GM19025 (cell line): Measurements from ENCODE around the gene IMPDH1.
"Not testable (repeated sequence)": the region's sequence is repeated elsewhere in the genome, so short reads cannot be mapped to it uniquely, and the experiment has no call there.

Source experiments
- ATAC-seq: cut with Tn5 transposase; IDR thresholded peaks from one replicate; pipeline ENCODE4 v1.9.1; 2021; ENCODE audit warnings: mild to moderate bottlenecking, low read depth, moderate library complexity; ENCODE audit not compliant: unreplicated experiment

The IMPDH1 gene

DNA sequence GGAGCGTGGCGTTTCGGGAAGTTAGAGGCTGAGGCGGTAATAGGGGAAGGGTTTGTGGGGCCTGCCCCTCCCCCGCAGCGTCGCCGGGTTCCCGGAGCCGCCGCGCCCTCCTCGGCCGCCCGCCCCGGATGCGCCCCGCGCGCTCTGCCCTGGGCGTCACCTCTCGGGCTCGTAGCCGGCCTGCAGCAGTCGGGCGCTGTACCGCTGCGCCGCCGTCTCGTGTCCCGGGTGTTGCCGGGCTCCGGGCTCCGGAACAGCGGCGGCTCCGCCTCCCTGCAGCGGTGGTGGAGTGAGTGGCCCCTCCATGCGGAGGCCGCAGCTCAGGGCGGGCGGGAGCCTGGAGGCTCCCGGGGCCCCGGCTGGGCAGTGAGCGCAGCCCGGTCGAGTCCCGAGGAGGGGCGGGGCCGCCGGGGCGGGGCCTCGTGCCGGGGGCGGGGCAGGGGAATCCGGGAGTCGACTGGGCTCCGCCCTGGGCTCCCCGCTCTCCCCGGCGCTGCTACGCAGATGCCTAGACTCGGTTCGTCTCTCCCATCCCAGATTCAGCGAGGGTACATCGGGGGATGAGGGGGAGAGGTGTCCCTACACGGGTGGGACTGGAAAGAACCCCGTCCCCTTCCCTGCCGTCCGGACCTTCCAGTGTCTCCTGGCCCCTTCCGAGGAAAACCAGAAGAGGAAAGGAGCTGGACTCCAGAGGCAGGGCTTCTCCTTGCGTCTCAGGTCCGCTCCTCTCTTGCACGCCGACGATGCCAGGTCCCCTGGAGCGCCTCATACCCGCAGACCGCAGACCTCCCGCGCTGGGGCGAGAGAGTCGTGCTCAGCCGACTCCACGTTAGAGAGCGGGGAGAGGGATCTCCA, at the start of gene IMPDH1:
Gene IMPDH1, minus strand, starts transcription at position 387 of the 855 bp plus-strand sequence. Its CDS starts 81 bp downstream, at position 306.
- peak; percentile 85 for ATAC-seq

DNA sequence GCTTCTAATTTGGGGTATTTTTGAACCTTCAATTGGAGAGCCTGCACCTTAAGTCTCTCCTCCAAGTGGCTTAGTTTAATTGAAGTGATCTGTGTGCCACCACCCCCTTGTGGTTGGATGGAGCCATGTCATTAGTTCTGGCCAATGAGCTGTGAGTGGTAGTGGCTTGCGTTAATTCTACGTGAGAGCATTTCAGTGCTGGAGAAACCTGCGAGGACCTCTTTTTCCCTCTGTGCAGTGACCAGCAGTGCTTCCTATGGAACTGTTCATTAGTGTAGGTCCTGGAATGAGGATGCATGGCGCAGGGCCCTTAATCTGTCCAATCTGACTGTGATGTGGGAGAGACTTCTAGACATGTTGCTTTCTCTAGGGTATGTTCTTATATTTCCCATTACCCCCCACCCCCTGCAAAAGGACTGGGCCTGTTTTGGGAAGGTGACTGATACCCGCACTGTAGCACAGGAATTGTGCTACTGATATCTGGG, 49.7 kb upstream of the IMPDH1 start:
- ATAC-seq = no peak

DNA sequence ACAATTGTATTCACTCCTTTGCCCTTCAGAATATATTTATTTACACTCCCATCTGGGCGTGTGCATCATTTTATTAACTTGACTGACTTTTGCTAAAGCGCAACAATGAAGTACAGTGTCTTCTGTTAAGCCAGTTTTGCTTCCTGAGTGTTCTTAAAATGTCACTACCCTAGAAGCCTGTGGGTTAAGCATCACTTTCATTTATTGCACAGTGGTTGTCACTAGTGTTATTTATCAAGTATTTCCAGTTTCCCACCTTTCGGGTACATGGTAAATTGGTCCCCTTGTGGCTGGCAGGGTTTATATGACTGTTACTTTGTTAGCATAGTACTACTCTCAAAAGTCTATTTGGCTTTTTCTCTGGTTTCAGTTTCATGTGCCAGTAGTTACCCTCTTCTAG, 49.2 kb upstream of the IMPDH1 start:
- no peak for ATAC-seq

DNA sequence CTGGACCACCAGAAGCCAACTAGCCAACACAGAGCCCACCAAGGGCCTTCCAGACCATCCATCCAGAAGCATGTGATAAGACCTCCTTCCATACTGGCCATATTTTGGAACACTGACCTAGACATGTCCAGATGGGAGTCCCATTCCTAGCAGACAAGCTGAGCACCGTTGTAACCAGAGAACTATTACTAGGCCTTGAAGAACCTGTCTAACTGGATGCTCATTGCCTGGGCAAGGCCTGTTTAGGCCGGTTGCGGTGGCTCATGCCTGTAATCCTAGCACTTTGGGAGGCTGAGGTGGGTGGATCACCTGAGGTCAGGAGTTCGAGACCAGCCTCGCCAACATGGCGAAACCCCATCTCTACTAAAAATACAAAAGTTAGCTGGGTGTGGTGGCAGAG, 47.6 kb upstream of the IMPDH1 start:
- not testable (repeated sequence) for ATAC-seq

DNA sequence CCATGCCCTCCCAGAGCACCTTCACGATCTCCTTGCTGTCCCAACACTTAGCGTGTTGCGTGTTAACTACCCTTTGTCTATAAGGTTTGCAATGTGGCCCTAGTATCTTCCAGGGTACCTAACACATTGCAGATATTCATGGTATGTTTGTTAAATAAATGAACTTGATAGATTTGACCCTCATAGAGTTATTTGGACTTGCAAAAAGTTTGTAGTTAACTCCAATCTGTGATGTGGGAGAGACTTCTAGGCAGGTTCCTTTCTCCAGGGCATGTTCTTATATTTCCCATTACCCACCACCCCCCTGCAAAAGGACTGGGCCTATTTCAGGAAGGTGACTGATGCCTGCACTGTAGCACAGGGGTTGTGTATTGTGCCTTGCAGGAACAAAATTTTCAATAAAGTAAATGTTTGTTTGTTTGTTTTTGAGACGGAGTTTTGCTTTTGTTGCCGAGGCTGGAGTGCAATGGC, 46.5 kb upstream of the IMPDH1 start:
- ATAC-seq = peak; percentile 16

DNA sequence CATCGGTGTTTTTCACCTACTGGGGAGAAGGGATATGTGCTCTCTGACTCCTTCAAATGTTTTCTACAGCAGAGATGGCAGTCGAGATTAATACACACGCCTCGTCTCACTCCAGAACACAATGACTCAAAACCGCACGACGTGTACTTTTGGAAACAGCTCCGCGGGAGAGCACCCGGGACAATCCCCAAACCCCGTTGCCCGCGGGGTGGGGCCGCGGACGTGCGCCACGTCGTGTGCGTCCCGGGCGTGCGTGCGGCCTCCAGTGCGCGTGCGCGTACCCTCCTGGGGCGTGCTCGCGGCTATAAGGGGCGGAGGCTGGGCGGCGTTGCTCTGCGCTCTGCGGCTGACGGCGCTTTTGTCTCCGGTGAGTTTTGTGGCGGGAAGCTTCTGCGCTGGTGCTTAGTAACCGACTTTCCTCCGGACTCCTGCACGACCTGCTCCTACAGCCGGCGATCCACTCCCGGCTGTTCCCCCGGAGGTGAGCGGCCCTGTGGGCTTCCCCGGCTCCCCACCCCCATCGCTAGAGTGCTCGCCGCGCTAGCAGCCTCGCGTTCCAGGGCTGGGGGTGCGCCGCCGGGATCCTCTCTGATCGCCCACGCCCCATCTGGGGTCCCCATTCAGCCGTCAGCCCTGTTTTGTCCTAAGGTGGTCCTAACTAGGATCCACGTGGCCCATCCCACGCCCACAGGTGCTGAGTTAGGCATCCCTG, 45.9 kb upstream of the IMPDH1 start, which contains the start of gene HILPDA:
Gene HILPDA, plus strand, starts transcription at position 336 of the 712 bp plus-strand sequence. CDS start 1,391 bp downstream, outside the sequence.
- ATAC-seq = peak; percentile 89

DNA sequence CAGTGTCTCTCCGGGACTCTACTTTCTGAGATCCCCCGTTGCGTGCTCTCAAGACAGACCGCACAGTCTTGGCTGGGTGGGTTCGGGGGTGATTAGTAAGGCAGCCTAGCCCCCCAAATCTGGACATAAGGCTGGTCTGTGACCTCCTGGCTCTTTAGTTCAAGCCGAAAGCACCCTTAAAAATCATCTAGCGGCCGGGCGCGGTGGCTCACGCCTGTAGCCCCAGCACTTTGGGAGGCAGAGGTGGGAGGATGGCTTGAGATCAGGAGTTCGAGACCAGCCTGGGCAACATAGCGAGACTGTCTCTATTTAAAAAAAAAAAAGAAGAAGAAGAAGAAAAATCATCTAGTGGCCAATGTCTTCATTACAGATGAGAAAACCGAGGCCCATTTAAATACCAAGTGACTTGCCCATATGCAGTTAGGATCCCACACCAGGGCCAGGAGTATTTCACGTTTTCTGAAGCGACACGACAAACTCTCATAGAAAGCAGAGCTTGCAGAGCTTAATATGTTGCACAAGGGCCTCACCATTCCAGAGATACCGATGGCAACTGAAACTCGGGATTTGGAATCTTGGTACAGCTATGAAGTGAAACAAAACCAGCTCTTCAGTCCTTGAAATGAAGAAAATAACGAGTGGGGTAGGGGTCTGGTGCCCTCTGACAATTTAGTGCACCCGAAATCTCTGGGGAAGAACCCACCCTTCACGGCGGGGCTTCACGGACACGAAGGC, 45.2 kb upstream of the IMPDH1 start:
- ATAC-seq = no peak

DNA sequence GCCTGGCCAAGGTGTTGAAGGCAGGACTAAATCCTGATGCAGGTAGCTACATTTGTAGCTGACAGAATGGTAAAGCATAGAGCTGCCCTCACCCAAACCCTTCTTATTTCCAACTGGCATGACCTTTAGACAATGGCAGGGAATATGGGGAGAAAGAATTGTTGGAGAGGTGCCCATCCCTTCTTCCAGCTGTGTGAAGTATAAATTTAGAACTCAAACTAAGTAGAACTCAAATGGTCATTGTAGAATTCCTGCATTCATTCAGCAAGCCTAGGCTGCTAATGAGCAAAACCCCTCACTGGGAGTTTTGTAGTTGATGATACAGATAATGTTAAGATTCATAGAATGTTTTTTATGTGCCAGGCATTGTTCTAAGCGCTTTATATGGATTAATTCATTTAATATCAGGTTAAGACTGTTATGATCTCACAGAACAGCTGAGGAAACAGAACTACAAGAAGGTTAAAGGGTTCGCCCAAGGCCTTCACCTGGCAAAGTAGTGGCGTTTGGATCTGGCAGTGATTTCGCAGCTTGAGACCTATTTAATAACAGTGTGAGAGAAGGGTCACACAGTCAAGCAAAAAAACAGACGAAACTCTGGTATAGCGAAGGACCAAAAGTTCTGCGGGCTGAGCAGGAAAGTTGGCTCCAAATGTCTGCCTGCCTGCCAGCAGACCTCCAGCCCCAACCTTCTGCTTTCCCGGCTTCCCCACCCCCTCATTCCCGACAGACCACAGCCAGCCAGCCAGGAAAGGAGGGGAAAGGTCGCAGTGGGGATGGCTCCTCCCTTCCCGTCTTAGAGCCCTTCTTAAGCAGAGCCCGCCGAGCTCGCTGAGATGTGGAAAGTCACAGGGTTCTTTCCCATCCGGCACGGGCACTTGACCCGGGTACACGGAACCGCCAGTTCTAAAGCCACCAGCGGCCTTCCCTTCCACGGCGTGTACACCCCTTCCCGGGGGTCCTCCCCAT, 44.3 kb upstream of the IMPDH1 start:
- ATAC-seq = no peak

DNA sequence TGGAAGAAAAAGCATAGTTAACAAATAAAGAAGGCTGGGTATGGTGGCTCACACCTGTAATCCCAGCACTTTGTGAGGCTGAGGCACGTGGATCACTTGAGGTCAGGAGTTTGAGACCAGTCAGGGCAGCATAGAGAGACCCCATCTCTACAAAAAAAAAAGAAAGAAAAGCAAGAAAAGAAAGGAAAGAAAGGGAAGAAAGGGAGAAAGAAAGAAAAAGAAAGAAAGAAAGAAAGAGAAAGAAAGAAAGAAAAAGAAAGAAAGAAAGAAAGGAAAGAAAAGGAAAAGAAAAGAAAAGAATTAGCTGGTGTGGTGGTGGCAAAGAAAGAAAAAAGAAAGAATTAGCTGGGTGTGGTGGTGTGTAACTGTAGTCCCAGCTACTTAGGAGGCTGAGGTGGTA, 42.8 kb upstream of the IMPDH1 start:
- ATAC-seq = no peak

DNA sequence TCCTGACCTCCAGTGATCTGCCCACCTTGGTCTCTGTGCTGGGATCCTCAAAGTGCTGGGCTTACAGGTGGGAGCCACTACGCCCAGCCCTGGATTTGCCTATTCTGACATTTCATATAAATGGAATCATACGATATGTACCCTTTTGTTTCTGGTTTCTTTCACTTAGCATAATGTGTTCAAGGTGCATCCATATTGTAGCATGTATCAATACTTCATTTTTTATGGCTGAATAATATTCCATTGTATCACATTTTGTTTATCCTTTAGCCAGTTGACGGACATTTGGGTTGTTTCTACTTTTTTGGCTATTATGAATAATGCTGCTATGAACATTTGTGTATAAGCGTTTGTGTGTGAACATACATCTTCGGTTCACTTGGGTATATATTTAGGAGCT, 41.1 kb upstream of the IMPDH1 start:
- ATAC-seq = no peak

DNA sequence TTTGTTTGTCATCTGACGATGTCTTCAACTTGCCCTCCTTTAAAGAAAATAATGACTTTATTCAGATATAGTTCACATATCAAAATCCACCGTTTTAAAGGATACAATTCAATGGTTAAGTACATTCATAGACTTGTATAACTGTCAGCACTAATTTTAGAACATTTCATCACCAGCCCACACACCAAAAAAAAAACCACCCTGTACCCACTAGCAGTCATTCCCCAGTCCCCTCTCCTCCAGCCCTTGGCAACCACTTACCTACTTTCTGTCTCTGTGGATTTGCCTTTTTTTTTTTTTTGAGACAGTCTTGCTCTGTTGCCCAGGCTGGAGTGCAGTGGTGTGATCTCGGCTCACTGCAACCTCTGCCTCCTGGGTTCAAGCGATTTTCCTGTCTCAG, 40.6 kb upstream of the IMPDH1 start:
- no peak for ATAC-seq

DNA sequence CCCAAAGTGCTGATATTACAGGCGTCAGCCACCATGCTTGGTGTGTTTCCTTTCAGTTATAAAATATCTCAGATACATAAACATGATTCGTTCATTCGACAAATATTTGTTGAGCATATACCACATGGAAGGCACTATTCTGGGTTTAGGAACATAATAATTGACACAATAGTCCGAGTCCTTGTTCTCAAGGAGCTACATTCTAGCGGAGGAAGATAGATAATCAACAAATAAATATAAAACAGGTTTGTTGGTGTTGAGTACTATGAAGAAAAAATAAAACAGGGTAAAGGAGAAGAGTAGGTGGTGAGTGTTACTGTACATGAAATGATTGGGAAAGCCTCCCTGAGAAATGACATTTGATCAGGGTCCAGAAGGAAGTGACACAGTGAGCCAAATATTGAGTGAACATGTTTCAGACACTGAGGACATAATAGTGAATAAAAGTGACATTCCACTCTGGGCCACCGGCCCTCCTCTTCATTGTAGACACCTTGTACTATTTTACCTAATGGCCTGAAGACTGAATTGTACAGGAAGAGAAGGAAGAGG, 39.0 kb upstream of the IMPDH1 start:
- no peak for ATAC-seq

DNA sequence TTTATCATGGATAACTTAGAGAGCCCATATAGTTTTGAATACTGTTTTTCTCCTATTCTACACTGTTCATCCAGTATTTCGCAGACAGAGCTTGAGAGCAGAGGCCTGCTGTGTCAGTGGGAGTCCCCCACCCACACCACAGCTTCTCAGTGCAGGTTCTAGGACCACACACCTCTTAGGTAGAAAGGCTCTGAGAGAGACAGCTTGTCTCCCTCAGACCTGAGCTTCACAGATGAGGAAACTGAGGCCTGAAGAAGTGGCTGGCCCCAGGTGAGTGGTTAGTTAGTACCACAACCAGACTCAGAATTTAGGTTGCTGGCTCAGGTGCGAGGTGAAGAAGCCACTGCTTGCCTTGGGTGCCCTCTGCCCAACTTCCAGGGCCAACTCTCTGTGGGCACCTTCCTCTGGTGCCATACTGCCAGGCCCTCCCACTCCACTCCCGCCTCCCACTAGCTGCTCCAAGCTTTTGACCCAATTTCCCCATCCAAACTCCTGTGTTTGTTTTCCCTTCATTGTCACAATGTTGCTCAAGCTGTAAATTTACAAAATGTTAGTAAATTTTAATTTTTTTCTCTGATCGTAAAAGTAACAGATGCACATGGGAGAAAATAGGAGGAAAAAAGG, 38.3 kb upstream of the IMPDH1 start:
- no peak for ATAC-seq

DNA sequence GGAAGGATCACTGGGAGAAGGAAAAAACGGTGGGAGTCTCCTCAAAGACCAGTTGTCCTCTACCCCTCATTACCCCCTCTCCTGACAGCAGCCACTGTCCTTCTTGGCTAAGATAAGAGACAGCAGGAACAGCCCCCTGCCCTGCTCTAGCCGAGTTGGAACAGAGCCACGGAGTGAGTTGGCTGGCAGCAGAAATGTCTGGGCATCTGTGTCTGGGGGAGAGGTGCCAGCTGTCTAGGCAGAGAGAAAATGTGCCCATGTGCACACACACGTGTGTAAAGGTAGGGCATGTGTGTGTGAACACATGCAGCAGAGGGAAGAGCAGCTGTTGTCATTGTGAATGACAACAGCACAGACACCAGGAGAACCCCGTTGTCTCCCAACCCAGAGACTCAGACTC, 36.5 kb upstream of the IMPDH1 start:
- ATAC-seq = no peak

DNA sequence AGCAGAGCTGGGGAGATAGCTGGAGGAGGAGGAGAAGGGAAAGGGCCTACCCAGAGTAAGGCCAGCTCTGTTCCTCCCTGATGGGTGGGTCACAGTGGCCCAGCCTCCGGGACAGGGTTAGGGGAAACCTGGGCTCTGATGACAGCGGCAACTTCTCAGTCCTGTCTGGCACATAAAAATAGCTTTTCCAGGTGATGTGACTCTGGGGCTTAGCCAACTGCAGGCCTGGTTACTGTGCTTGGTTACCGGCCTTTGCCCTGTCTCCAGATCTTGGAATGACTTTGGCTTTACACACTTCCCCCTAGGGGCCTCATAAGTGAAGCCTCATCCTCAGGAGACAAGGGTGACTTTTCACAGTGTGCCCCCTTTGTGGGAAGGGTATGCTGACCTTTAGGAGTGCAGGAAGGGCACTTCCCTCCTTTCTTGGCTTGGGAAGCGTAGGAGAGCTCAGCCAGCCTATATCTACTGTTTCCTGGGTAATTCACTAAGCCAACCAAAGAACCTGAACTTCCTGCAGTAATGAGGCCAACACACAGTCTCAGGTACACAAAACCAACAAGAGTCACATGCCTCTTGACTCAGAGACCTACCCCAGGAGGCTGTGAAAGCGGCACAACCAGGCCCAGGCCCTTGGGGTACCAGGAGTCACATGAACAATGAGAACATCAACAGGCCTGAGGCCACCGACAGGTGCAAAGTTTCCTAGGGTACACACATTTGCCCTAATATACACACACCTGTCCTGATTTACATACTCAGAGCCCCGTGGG, 34.2 kb upstream of the IMPDH1 start:
- ATAC-seq = no peak

DNA sequence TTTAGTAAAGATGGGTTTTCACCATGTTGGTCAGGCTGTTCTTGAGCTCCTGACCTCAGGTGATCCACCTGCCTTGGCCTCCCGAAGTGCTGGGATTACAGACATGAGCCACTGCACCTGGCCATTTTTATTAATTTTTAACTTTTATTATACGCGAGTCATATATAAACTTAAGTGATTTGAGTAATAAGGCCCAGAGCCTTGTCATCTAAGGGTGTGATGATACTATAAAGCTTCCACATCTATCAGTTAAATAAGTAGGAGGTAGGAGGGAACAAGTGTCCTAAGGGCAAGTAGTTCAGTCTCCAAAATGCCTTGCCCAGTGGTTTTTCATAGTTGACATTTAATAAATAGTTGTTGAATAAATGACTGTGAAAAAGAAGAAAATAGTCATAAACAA, 32.6 kb upstream of the IMPDH1 start:
- no peak for ATAC-seq

DNA sequence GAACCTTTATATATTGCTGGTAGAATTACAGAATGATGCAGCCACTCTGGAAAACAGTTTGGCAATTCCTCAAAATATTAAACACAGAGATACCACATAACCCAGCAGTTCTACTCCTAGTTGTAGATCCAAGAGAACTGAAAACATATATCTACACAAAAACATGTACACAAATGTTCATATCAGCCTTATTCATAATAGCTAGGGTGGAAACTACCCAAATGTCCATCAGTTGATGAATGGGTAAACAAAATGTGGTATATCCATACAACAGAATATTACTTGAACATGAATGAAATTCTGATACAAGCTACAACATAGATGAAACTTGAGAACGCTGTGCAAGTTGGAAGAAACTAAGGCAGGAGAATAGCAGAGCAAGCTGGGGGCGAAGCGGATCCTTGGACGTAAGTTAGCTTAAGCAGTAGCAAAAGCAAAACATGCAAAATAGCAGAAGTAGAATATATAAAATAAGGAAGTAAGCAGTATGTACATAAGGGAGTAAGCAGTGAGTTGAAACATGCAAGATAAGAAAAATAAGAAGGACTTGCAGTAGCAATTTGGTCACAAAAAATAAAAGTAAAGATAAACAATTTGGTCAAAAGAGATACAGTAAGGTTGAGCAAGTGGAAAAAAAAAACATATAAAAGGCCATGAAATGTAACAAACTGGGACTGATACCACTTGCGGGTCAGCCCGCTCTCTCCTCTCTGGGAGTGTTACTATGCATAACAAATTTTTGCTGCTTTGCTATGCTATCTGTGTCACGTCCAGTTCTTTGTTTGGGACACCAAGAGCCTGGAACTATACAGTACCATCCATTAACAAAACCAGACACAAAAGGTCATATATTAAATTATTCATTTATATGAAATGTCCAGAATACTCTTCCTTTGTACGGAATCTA, 27.9 kb upstream of the IMPDH1 start:
- ATAC-seq = no peak
